HG02642 (cell line): ENCODE data around the gene LRRC61.

Experiments
- ATAC-seq: cut with Tn5 transposase; IDR thresholded peaks from one replicate; pipeline ENCODE4 v1.9.1; 2021; ENCODE audit warnings: mild to moderate bottlenecking; ENCODE audit not compliant: unreplicated experiment, poor library complexity

Gene LRRC61

DNA sequence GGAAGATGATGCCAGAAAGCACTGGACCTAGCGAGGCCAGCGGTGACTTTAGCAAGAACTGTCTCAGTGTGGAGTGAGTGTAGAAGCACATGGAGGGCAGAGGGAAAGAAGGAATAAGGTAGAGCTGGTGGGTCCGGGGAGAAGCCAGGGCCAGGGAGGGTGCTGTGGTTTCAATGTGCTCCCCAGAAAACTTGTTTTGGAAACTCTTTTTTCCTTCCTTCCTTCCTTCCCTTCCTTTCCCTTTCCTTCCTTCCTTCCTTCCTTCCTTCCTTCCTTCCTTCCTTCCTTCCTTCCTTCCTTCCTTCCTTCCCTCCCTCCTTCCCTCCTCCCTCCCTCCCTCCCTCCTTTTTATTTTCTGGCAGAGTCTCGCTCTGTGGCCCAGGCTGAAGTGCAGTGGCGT, 23.8 kb downstream of the LRRC61 start:
- ATAC-seq = no peak

GRCh38 chr7:150351587-150352194, 28.5 kb downstream of the LRRC61 start:
- no peak for ATAC-seq

DNA sequence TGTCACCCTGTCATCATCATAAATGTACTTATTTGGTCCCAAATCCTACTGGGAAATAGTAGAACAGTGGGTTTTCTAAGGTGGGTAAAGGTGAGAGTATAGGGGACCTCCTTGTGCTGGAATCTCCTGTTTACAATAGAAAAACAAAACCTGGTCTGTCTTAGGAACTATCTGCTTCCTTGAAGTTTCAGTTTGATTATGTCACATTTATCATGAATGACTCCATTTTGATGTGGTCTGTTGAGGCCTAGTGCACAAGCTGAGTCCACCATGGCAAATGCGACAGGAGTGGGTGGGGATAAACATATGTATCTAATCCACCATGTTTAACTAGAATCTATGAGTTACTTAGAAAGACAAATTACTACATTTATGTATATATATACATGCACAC, 32.5 kb downstream of the LRRC61 start:
- ATAC-seq = no peak

DNA sequence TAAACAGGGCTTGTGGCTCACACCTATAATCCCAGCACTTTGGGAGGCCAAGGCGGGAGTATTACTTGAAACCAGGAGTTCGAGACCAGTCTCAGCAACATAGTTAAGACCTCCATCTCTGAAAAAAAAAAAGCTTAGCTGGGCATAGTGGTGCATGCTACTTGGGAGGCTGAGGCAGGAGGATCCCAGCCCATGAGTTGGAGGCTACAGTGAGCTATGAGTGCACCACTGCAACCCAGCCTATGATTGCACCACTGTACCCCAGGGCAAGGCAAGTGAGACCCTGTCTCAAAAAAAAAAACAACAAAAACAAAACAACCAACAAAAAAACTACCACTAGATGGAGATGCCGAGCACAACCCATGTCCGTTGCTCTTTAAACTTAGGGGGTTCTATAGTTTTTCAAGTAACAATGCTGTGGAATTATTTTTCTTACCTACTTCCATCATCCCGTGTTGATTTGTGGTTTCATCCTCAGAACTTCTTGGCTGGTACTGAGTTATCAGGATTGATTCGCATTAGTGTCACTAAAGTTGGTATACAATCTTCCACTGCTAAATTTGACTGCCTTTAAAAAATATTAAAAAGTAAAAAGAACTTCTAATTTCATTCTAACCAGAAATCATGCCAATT, 33.2 kb downstream of the LRRC61 start:
- no peak for ATAC-seq

- peak; percentile 75 for ATAC-seq
These were observed 34.1 kb downstream of the LRRC61 start for GRCh38 chr7:150357270-150357669.

DNA sequence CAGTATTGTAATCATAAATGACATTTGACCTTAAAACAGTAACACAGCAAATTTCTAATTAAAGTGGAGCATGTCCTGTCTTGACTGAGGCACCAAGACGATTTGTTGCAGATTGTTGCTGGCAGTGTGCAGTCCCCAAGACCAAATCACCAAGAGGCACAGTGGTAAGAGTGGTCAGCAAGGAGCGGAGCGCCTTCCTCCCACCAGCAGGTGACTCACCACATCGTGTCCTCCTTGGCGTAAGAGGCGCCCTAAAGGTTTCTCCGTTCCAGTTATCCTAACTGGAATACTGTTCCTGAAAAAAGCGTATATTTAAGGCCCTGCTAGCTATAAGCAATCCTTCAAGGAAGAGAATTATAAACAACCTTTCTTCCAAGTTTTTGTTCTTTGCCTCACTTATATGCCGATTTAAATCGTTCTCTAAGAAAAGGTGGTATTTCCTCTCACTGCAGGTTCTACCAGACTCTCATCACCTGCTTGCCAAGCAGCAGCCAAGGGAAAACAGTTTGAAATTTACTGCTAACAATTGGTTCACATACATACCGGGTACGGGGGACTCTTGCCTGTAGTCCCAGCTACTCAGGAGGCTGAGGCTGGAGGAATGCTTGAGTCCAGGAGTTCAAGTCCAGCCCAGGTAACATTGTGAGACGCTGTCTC, 34.7 kb downstream of the LRRC61 start:
- ATAC-seq = peak; percentile 20

DNA sequence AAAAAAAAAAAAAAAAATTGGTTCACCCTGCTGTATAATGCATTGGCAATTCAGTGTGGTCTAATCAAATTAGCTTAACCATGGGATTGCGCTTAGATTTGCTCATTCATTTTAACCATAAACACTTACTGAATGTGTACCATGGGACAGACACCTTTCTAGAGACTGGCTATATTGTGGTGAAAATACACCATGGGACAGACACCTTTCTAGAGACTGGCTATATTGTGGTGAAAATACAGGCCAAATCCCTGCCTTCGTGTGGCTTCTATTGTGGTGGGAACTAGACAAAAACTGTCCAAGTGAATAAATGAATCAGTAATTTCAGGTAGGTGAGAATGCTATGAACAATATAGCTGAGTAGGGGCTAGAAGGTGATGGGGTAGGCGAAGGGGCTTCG, 35.3 kb downstream of the LRRC61 start:
- no peak for ATAC-seq

DNA sequence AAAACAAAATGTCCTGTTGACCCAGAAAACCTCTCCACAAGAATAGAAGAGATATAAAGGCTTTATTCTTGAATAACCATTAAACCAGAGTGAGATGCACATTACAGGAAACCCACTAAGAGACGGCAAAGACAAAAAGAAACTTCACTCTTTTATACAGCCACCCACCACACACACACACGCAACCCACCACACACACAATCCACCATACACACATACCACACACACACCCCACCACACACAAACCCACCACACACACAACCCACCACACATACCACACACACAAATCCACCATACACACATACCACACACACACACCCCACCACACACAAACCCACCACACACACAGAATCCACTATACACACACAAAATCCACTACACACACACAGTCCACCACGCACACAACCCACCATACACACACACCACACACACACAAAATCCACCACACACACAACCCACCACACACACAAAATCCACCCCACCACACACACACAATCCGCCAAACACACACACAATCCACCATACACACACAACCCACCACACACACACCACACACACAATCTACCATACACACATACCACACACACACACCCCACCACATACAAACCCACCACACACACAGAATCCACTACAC, 36.0 kb downstream of the LRRC61 start:
- ATAC-seq = no peak

GRCh38 chr7:150359622-150360362, 36.6 kb downstream of the LRRC61 start:
- ATAC-seq = no peak

GRCh38 chr7:150360363-150361058, 37.4 kb downstream of the LRRC61 start:
- ATAC-seq = no peak

GRCh38 chr7:150361402-150361801, 38.2 kb downstream of the LRRC61 start:
- no peak for ATAC-seq

- ATAC-seq = no peak
These were observed 38.9 kb downstream of the LRRC61 start for GRCh38 chr7:150361807-150362621.

DNA sequence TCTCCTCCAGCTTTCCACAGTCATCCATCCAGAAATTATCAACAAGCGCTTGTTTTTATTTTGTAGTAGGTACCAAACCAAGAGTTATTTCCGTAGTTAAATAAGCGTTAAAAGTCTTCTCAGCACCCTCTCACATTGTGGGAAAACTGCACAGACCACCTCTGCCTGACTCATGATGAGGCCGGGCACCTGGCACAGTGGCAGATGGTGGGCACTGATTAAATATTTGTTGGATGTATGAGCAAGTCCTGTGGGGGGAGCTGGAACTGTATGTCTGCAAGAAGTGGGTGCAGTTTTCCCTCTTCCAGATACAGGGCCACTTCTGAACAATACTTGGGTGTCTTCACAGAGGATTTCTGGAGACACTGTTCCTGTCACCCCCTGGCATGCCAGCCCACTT, 40.2 kb downstream of the LRRC61 start:
- ATAC-seq = no peak

- ATAC-seq = no peak
These were observed 40.7 kb downstream of the LRRC61 start for GRCh38 chr7:150363872-150364271.

DNA sequence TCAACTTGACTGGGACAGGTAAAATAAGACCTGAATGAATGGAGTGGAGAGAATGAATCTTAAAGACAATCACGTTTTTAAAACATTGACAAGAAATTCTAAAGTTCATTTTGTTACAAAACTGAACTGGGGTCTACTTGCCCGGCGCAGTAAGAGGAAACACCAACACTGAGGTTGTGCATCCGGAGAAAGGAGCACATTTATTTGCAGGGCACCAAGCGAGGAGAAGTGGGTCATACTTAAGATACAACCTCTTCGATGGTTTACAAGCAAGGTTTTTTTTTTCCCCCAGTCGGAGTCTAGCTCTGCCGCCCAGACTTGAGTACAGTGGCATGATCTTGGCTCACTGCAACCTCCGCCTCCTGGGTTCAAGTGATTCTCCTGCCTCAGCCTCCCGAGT, 42.0 kb downstream of the LRRC61 start:
- ATAC-seq = no peak

GRCh38 chr7:150365673-150366398, 42.7 kb downstream of the LRRC61 start:
- no peak for ATAC-seq

DNA sequence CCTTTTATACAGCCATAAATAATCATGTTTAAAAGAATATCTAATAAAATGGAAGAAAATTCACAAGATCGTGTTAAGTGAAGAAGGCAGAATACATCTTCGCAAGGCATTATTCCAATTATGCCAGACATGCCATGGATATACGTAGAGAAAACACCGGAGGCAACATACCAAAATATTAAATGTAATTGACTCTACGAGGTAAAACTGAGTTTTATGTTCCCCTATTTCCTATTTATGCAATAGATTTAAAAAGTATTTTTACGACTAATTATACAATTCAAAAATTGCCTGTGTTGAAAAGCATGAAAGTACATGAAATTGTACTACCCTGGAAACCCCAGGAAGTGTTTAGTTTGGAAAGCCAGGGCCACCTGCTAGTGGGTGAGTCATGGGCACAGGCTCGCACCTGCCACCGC, 44.5 kb downstream of the LRRC61 start:
- ATAC-seq = no peak

- ATAC-seq = peak; percentile 64
These were observed 45.1 kb downstream of the LRRC61 start, which contains the start of gene REPIN1 for GRCh38 chr7:150368096-150368883. Gene REPIN1 (plus strand): TSS chr7:150368822. CDS start chr7:150369712, 890 bp downstream.
